ENCODE data around the gene PER2.

The PER2 gene

GRCh38 chr2:238285653-238286082, 2.7 kb downstream of the PER2 start:
- Histone ChIP-seq H3K27me3 (ENCODE audit: insufficient read depth, poor library complexity, severe bottlenecking) (no peaks in the 10 kb centered on the region), H3K27ac (replicated peaks) (no peak overlapping the region; the same call in 1 of the 2 replicates), H3K4me3 (replicated peaks; ENCODE audit: insufficient read depth, low read length) (no peak overlapping the region)
- no peak for TF ChIP-seq CTCF (IDR thresholded peaks at IDR 0.05; ENCODE audit: insufficient read depth, low read length)
- no peak for TF ChIP-seq GABPA (IDR thresholded peaks at IDR 0.05; ENCODE audit: low read depth)
- TF ChIP-seq REST (IDR thresholded peaks at IDR 0.05; ENCODE audit: insufficient replicate concordance, low read depth): no peak
- no peak for TF ChIP-seq POLR2AphosphoS5 (IDR thresholded peaks at IDR 0.05; ENCODE audit: low read depth)
- TF ChIP-seq SPI1 (IDR thresholded peaks at IDR 0.05; ENCODE audit: borderline replicate concordance, low read depth): no peak
- DNase-seq (ENCODE audit: low read depth in 1 of 2, low spot score in 1 of 2): peak in 1 of 2 experiments; percentile 47

DNA sequence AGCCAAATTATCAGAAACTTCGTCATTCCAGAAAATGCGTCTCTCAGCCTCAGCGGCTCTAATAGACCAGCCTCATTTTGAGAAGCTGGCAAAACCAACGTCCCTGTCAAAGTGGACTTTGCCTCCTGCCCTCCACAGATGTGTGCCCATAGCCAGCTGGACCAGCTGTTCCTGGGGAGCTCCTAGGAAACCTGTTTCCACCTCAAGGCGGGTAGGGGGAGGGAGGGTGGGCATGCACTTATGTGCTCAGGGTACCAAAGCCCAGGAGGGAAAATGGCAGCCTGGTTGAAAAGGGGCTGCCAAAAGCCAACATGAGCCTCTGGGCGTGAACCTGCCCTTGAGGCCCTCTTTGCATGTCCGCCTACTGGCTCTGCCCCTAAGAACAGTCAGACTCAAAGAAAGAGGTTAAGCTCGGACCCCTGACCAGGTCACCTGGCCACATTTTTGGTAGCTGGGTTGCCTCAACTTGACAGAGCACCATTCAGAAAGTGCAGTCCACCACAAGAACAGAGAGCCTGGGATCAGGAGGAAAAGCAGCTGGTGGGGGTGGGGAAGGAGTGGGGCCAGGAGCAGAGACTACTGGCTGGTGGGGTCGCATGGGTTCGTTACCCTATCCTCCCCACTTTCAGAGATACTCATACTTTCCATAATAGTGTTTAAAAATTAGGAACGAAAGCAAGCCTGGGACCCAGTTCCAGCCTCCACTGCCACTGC, 3.5 kb downstream of the PER2 start:
- no peaks in the 10 kb centered on the region for H3K27me3 ChIP-seq (ENCODE audit: insufficient read depth, poor library complexity, severe bottlenecking)
- DNase-seq (ENCODE audit: low read depth in 1 of 2, low spot score in 1 of 2): no peak
- TF ChIP-seq CTCF (IDR thresholded peaks at IDR 0.05; ENCODE audit: insufficient read depth, low read length) (no peak), SPI1 (IDR thresholded peaks at IDR 0.05; ENCODE audit: borderline replicate concordance, low read depth) (no peak), REST (IDR thresholded peaks at IDR 0.05; ENCODE audit: insufficient replicate concordance, low read depth) (no peak), POLR2AphosphoS5 (IDR thresholded peaks at IDR 0.05; ENCODE audit: low read depth) (no peak), GABPA (IDR thresholded peaks at IDR 0.05; ENCODE audit: low read depth) (no peak)
- H3K4me3 ChIP-seq (replicated peaks; ENCODE audit: insufficient read depth, low read length): no peak overlapping the region
- no peak overlapping the region for H3K27ac ChIP-seq (replicated peaks)

DNA sequence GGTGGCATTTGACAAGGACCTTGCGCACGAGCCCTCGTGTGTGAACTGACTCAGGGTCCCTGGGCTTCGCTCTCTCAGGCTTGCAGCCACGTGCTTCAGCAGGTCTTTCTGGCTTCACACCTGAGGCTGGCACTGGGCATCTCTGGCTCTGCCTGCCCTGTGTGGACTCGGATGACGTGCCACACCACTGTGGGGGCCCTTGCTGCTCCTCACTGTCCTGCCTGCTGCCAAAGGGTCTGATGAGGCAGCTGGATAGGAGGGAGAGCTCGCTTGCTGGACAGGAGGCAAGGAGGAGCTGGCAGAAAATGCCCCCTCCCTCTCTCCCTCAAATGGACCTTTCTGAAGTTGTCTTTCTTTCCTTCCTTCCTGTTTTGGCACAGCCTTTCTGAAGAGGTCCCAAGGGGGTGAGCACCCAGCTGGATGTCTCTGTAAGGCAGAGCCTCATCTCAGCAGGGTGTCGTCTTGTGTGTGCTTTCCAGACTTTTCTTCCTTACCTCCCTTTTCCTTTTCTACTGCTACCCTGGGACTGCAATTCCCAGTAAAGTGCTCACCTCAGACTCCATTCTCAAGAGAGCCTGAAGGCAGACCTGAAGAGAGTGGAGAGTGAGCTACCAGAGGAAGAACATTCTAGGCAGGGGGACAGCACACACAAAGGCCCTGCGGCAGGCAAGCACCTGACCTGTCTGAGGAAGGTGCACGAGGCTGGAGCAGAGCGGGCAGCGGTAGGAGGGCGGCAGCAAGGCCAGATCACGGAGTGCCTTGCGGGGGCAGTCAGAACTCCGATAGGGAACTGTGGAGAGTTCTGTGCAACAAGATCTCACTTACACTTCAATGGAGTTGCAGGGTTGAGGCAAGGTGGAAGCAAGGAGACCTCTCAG, 5.3 kb downstream of the PER2 start:
- no peaks in the 10 kb centered on the region for H3K27me3 ChIP-seq (ENCODE audit: insufficient read depth, poor library complexity, severe bottlenecking)
- no peak overlapping the region for H3K27ac ChIP-seq (replicated peaks)
- no peak overlapping the region for H3K4me3 ChIP-seq (replicated peaks; ENCODE audit: insufficient read depth, low read length)
- DNase-seq (ENCODE audit: low read depth in 1 of 2, low spot score in 1 of 2): no peak
- TF ChIP-seq GABPA (IDR thresholded peaks at IDR 0.05; ENCODE audit: low read depth) (no peak), SPI1 (IDR thresholded peaks at IDR 0.05; ENCODE audit: borderline replicate concordance, low read depth) (no peak), CTCF (IDR thresholded peaks at IDR 0.05; ENCODE audit: insufficient read depth, low read length) (no peak), POLR2AphosphoS5 (IDR thresholded peaks at IDR 0.05; ENCODE audit: low read depth) (no peak)

All from HL-60 (cell line).